ENCODE results near the gene GRID1.

DNA sequence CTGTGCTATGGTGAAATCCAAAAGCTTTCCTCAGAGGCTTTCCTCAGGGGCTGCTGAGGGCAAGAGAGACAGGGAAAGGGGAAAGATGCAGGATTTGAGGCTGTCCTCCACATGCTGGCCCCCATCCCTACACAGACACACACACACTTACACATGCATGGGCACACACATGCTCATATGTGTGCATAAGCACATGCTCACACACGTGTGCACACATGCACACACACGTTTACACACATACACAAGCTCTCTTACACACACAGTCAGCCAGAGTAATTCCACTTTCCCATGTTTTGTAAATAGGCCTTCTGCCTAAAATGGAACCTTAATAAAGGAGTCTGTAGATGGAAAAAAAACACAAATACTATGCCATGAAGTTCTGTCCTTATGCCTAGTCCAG, 312.9 kb downstream of the GRID1 start:
- no peak for TF ChIP-seq FOXM1 (IDR thresholded peaks at IDR 0.05; ENCODE audit: low read depth)
- no peak for TF ChIP-seq GABPA (IDR thresholded peaks at IDR 0.05; ENCODE audit: low read depth)
- TF ChIP-seq GATA2 (CRISPR knock-in tag; IDR thresholded peaks at IDR 0.05) = no peak
- TF ChIP-seq CTCF (IDR thresholded peaks at IDR 0.05) = no peak
- no peak for TF ChIP-seq EZH2phosphoT487 (IDR thresholded peaks at IDR 0.05; ENCODE audit: borderline replicate concordance, low read depth)
- TF ChIP-seq, protein P1, sequence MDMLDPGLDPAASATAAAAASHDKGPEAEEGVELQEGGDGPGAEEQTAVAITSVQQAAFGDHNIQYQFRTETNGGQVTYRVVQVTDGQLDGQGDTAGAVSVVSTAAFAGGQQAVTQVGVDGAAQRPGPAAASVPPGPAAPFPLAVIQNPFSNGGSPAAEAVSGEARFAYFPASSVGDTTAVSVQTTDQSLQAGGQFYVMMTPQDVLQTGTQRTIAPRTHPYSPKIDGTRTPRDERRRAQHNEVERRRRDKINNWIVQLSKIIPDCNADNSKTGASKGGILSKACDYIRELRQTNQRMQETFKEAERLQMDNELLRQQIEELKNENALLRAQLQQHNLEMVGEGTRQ (IDR thresholded peaks at IDR 0.05; ENCODE audit: borderline replicate concordance, low read depth, low read length) = no peak
